ENCODE results near the gene ARHGEF11.

The ARHGEF11 gene

GRCh38 chr1:157045250-157046218, at the start of gene ARHGEF11:
TSS of gene ARHGEF11 (minus strand) at chr1:157045742. CDS start at chr1:157044330, 1,412 bp downstream.
- no peak for TF ChIP-seq CTCF (IDR thresholded peaks at IDR 0.05; ENCODE audit: insufficient read depth, low read depth, low read length, missing control alignments)
- peak; percentile 86 for DNase-seq (ENCODE audit: low read depth)
- H3K4me3 ChIP-seq (ENCODE audit: low read length) = peak within 1 kb of the TSS; percentile 77

GRCh38 chr1:157095091-157095490, 49.5 kb upstream of the ARHGEF11 start:
- H3K4me3 ChIP-seq (ENCODE audit: low read length) = no peak overlapping the region
- DNase-seq (ENCODE audit: low read depth) = no peak
- TF ChIP-seq CTCF (IDR thresholded peaks at IDR 0.05; ENCODE audit: insufficient read depth, low read depth, low read length, missing control alignments) = no peak

GRCh38 chr1:157092831-157093230, 47.3 kb upstream of the ARHGEF11 start:
- no peak overlapping the region for H3K4me3 ChIP-seq (ENCODE audit: low read length)
- TF ChIP-seq CTCF (IDR thresholded peaks at IDR 0.05; ENCODE audit: insufficient read depth, low read depth, low read length, missing control alignments) = no peak
- DNase-seq (ENCODE audit: low read depth) = no peak

- TF ChIP-seq CTCF (IDR thresholded peaks at IDR 0.05; ENCODE audit: insufficient read depth, low read depth, low read length, missing control alignments) = no peak
- no peak overlapping the region for H3K4me3 ChIP-seq (ENCODE audit: low read length)
- no peak for DNase-seq (ENCODE audit: low read depth)
These were observed 46.2 kb upstream of the ARHGEF11 start for GRCh38 chr1:157091668-157092273.

- TF ChIP-seq CTCF (IDR thresholded peaks at IDR 0.05; ENCODE audit: insufficient read depth, low read depth, low read length, missing control alignments) = no peak
- DNase-seq (ENCODE audit: low read depth) = no peak
- no peak overlapping the region for H3K4me3 ChIP-seq (ENCODE audit: low read length)
These were observed 45.6 kb upstream of the ARHGEF11 start for GRCh38 chr1:157091186-157091585.

- DNase-seq (ENCODE audit: low read depth) = no peak
- TF ChIP-seq CTCF (IDR thresholded peaks at IDR 0.05; ENCODE audit: insufficient read depth, low read depth, low read length, missing control alignments) = no peak
- no peak overlapping the region for H3K4me3 ChIP-seq (ENCODE audit: low read length)
These were observed 45.2 kb upstream of the ARHGEF11 start for GRCh38 chr1:157090771-157091170.

Measured in epithelial cell of esophagus (primary cell).